Smooth muscle cell (in vitro differentiated cells): ENCODE measurements around the gene KDM3B. TPM values are rescaled to one million over a fixed set of nuclear protein-coding genes. Genes with fewer than 3 reads are reported as not detected.

Experiments
- DNase-seq: peaks from one replicate; lab custom pipeline; 2025; ENCODE audit not compliant: unreplicated experiment; lab: John Stamatoyannopoulos, UW
- H2AFZ ChIP-seq: fragments of 200-600 bp; sonication (generic); 2 replicates; pipeline ENCODE4 v1.6.0; 2016; ENCODE audit warnings: antibody characterized with exemption, low read depth, mild to moderate bottlenecking
- H3F3A ChIP-seq: fragments of 200-600 bp; sonication (generic); 2 replicates; pipeline ENCODE4 v1.6.0; 2017; ENCODE audit warnings: antibody characterized with exemption, low read depth
- H3K27ac ChIP-seq: fragments of 200-600 bp; sonication (generic); 2 replicates; pipeline ENCODE4 v1.5.1; 2016; ENCODE audit warnings: low read depth, mild to moderate bottlenecking
- H3K27me3 ChIP-seq: fragments of 200-600 bp; sonication (generic); 2 replicates; pipeline ENCODE4 v1.6.1; 2016; ENCODE audit warnings: low read depth, mild to moderate bottlenecking
- H3K36me3 ChIP-seq: fragments of 200-600 bp; sonication (generic); 2 replicates; pipeline ENCODE4 v1.5.1; 2016; ENCODE audit warnings: low read depth
- H3K4me1 ChIP-seq: fragments of 200-600 bp; sonication (generic); 2 replicates; pipeline ENCODE4 v1.5.1; 2016; ENCODE audit warnings: low read depth
- H3K4me2 ChIP-seq: fragments of 200-600 bp; sonication (generic); 2 replicates; pipeline ENCODE4 v1.6.0; 2016; ENCODE audit warnings: mild to moderate bottlenecking
- H3K4me3 ChIP-seq: fragments of 200-600 bp; sonication (generic); 2 replicates; pipeline ENCODE4 v1.5.1; 2016; ENCODE audit warnings: mild to moderate bottlenecking
- H3K79me2 ChIP-seq: fragments of 200-600 bp; sonication (generic); 2 replicates; pipeline ENCODE4 v1.6.0; 2016; ENCODE audit warnings: low read depth, mild to moderate bottlenecking
- H3K9ac ChIP-seq: fragments of 200-600 bp; sonication (generic); 2 replicates; pipeline ENCODE4 v1.6.0; 2016; ENCODE audit warnings: low read depth
- H3K9me3 ChIP-seq: fragments of 200-600 bp; sonication (generic); replicated peaks from 2 replicates; pipeline ENCODE4 v1.5.1; 2016; ENCODE audit warnings: low read depth
- H4K20me1 ChIP-seq: fragments of 200-600 bp; sonication (generic); 2 replicates; pipeline ENCODE4 v1.6.0; 2016; ENCODE audit warnings: low read depth
- WGBS: methylation state at CpG from one replicate; pipeline ENCODE4 v1.1.7; 2016; ENCODE audit warnings: low lambda C conversion rate; 5-methylcytosine and 5-hydroxymethylcytosine counted together
- polyA plus RNA-seq: library from polyadenylated mRNA; unstranded; fragments of >200 nt; fragmentation: Nextera tagmentation; extraction: Ambion mirVana; gene quantifications from 2 replicates; pipeline ENCODE4 v1.2.1, GENCODE V29; 2016
- total RNA-seq: library from RNA; depleted of rRNA; stranded (reverse); fragments of >200 nt; gene quantifications from 2 replicates; pipeline ENCODE4 v1.2.3, GENCODE V29; 2014
- TF ChIP-seq, protein P1 (sequence below): fragments of 200-600 bp; sonication (generic); IDR thresholded peaks from 2 replicates; pipeline ENCODE4 v1.5.1; 2017; ENCODE audit warnings: borderline replicate concordance, mild to moderate bottlenecking, antibody characterized with exemption; ENCODE audit not compliant: insufficient read depth, poor library complexity, severe bottlenecking

The KDM3B gene
- total and polyA plus RNA-seq, 2 experiments from 2014 or later: 16.5 to 43.1 TPM

DNA sequence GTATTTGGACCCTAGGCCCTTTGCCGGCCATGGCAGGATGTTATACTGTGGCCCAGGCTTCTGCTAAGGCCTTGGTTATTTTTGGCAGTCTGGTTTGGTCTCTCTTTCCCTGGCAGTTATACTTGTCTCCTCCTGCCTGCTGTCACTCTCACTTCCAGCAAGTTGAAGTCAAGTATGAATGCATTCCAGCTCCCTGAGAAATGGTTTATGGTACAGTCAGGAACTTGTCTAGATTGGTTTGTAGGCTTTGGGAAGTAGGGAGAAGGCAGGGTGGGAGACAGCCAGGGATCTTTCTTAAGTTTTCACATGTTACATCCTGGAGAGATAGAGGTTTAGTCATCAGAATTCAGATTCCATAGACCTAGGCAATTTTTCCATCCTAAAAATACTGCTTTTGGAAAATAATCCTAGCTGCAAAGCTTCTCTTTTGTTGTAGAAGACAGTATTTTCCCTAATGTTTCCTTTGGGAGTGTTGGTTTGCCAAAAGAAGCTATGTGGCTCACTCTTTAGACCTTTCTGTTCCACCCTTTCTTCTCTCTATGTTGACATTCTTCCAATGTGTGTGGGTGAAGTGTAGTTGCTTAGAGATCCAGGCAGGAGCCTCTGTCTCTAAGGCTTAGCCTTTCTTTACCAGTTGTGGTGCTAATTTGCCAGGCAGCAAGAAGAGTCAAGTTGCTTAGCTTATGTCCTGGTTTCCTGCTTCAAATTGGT lies 2.5 kb upstream of the KDM3B start:
- Histone ChIP-seq H3K4me1 (peaks cover 11% of the 10 kb centered on the region), H3K9me3 (no peaks in the 10 kb centered on the region), H3K36me3 (no peaks in the 10 kb centered on the region), H3K4me2 (no peak overlapping the region), H3K79me2 (peaks cover 15% of the 10 kb centered on the region), H2AFZ (no peak overlapping the region), H3K4me3 (no peak overlapping the region), H3F3A (peaks cover 51% of the 10 kb centered on the region), H4K20me1 (peaks cover 31% of the 10 kb centered on the region), H3K27ac (peak overlapping the region; percentile 31), H3K27me3 (no peaks in the 10 kb centered on the region), H3K9ac (no peak overlapping the region)
- TF ChIP-seq, protein P1, sequence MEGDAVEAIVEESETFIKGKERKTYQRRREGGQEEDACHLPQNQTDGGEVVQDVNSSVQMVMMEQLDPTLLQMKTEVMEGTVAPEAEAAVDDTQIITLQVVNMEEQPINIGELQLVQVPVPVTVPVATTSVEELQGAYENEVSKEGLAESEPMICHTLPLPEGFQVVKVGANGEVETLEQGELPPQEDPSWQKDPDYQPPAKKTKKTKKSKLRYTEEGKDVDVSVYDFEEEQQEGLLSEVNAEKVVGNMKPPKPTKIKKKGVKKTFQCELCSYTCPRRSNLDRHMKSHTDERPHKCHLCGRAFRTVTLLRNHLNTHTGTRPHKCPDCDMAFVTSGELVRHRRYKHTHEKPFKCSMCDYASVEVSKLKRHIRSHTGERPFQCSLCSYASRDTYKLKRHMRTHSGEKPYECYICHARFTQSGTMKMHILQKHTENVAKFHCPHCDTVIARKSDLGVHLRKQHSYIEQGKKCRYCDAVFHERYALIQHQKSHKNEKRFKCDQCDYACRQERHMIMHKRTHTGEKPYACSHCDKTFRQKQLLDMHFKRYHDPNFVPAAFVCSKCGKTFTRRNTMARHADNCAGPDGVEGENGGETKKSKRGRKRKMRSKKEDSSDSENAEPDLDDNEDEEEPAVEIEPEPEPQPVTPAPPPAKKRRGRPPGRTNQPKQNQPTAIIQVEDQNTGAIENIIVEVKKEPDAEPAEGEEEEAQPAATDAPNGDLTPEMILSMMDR: no peak
- WGBS: 100% methylated on average over 1 of the region's 1 CpG
- no peak for DNase-seq

DNA sequence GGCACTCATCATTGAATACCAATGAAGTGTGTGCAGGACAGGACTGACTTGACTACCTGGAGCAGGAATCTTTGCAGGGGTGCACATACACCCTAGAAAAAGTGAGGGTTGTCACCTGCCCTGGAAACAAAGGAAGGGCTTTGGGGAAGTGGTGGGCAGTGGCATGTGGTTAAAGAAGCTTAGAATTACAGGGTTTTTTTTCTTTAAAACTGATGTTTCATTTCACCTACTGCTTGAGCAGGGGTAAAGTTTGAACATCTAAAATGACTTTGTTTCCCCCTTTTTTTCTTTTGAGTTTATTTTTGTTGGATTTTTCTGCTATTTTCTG lies 2.0 kb upstream of the KDM3B start:
- TF ChIP-seq, protein P1: no peak
- Histone ChIP-seq H3K27me3 (no peaks in the 10 kb centered on the region), H3K4me2 (no peak overlapping the region), H3K36me3 (no peaks in the 10 kb centered on the region), H3K4me3 (no peak overlapping the region), H3K9ac (no peak overlapping the region), H3F3A (peaks cover 51% of the 10 kb centered on the region), H3K79me2 (peaks cover 20% of the 10 kb centered on the region), H3K9me3 (no peaks in the 10 kb centered on the region), H3K4me1 (peaks cover 16% of the 10 kb centered on the region), H4K20me1 (peaks cover 35% of the 10 kb centered on the region), H2AFZ (no peak overlapping the region), H3K27ac (peak overlapping the region; percentile 26)
- no peak for DNase-seq

DNA sequence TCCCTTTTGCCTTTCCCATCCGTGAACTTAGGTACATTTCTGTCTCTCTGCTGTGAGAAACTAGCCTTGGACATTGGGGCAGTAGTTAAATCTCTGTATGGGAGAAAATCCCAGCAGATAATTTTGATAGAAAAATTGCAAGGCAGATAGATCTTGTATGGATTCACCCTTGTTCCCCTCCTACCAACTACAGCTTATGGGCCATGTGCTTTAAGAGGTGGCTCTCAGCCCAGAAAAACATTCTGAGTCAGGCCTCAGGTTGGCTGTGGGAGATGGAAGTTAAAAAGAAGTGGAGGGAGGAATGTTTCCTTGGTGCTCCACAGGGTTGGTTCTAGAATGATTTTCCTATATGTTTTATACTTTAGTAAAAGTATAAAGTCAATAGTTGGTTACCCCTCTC lies 1.4 kb upstream of the KDM3B start:
- WGBS: 100% methylated on average over 1 of the region's 1 CpG
- Histone ChIP-seq H3K27ac (no peak overlapping the region), H3K9me3 (no peaks in the 10 kb centered on the region)

More for the DNA sequence above, 1.4 kb upstream of the KDM3B start:
- H3F3A ChIP-seq: peaks cover 51% of the 10 kb centered on the region
- H4K20me1 ChIP-seq: peaks cover 40% of the 10 kb centered on the region
- no peak overlapping the region for H3K9ac ChIP-seq
- no peak overlapping the region for H2AFZ ChIP-seq
- H3K4me1 ChIP-seq: peaks cover 18% of the 10 kb centered on the region
- H3K79me2 ChIP-seq: peaks cover 26% of the 10 kb centered on the region
- H3K4me2 ChIP-seq: no peak overlapping the region
- no peak for DNase-seq
- H3K27me3 ChIP-seq: no peaks in the 10 kb centered on the region
- TF ChIP-seq, protein P1: no peak
- H3K4me3 ChIP-seq: no peak overlapping the region
- no peaks in the 10 kb centered on the region for H3K36me3 ChIP-seq
